ENCODE measurements around the gene MUC15. TPM values are rescaled to one million over a fixed set of nuclear protein-coding genes. Genes with fewer than 3 reads are reported as not detected.

Gene MUC15
- total RNA-seq, 2 donors from 2014 or later, result not detected

DNA sequence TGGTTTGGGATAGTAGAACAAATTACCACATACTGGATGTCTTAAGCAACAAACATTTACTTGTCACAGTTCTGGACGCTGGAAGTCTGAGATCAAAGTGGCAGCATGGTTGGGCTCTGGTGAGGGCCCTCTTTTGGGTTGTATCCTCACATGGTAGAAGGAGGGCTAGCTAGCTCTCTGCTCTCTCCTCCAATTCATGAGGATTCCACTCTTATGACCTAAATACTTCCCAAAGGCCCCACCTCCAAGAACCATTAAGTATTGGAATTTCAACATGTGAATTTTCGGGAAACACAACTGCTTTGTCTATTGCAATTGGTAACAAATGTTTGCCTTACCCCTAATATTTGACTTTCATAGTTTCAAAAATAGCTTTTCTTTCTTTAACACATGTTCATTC is 52.6 kb downstream of the MUC15 start:
- no peaks in the 10 kb centered on the region for H3K4me1 ChIP-seq
- no peak overlapping the region for H3K4me3 ChIP-seq
- no peaks in the 10 kb centered on the region for H3K27me3 ChIP-seq
- TF ChIP-seq, protein P1, sequence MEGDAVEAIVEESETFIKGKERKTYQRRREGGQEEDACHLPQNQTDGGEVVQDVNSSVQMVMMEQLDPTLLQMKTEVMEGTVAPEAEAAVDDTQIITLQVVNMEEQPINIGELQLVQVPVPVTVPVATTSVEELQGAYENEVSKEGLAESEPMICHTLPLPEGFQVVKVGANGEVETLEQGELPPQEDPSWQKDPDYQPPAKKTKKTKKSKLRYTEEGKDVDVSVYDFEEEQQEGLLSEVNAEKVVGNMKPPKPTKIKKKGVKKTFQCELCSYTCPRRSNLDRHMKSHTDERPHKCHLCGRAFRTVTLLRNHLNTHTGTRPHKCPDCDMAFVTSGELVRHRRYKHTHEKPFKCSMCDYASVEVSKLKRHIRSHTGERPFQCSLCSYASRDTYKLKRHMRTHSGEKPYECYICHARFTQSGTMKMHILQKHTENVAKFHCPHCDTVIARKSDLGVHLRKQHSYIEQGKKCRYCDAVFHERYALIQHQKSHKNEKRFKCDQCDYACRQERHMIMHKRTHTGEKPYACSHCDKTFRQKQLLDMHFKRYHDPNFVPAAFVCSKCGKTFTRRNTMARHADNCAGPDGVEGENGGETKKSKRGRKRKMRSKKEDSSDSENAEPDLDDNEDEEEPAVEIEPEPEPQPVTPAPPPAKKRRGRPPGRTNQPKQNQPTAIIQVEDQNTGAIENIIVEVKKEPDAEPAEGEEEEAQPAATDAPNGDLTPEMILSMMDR (IDR thresholded peaks at IDR 0.05), result no peak
- H3K36me3 ChIP-seq, result no peaks in the 10 kb centered on the region
- no peak for DNase-seq (ENCODE audit: low spot score)
- H3K9me3 ChIP-seq, result no peaks in the 10 kb centered on the region
- no peak overlapping the region for H3K27ac ChIP-seq

DNA sequence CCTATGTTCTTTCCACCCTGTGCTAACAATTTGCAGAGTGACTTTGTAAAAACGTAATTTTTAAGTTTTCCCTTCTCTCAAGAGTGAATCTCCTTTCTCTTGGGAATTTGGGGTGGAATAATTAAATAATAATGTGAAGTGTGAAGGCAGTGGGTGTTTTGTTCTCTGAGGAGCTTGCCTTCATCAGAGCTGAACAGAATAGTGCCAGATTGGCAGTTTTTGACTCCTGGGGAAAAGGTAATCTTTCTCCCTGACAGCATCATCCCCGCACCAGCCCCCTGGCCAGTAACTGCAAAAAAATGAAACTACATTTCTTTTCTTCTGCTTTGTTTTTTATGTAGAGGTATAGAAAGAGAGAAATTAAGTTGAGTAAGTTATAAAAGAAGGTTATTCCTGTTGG is 59.9 kb downstream of the MUC15 start:
- TF ChIP-seq, protein P1 (IDR thresholded peaks at IDR 0.05), result no peak
- Histone ChIP-seq H3K9me3 (no peaks in the 10 kb centered on the region), H3K36me3 (no peaks in the 10 kb centered on the region), H3K4me1 (no peaks in the 10 kb centered on the region), H3K4me3 (no peak overlapping the region), H3K27me3 (no peaks in the 10 kb centered on the region), H3K27ac (no peak overlapping the region)
- no peak for DNase-seq (ENCODE audit: low spot score)

DNA sequence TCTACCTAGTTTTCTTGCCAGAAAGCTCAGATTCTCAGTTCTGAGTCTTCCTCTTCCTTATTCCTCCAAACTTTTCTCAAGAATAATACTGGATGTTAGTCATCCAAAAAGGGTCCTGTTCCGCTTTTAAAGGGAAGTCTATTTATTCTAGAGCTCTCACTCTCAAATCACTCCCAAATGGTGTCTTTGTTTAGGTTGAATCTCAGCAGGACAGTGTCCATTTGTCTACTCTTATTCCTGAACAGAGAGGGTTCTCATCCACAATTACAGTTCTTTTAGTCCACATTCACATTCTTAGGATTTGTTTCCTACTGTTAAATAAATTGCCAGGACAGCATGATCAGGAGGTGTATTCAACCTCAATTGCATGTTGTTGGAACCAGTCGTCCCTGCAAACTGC is 61.3 kb downstream of the MUC15 start:
- H3K27me3 ChIP-seq, result no peaks in the 10 kb centered on the region
- H3K36me3 ChIP-seq, result no peaks in the 10 kb centered on the region
- TF ChIP-seq, protein P1 (IDR thresholded peaks at IDR 0.05), result no peak
- no peak overlapping the region for H3K27ac ChIP-seq
- H3K9me3 ChIP-seq, result no peaks in the 10 kb centered on the region
- no peak overlapping the region for H3K4me3 ChIP-seq
- H3K4me1 ChIP-seq, result no peaks in the 10 kb centered on the region
- no peak for DNase-seq (ENCODE audit: low spot score)

DNA sequence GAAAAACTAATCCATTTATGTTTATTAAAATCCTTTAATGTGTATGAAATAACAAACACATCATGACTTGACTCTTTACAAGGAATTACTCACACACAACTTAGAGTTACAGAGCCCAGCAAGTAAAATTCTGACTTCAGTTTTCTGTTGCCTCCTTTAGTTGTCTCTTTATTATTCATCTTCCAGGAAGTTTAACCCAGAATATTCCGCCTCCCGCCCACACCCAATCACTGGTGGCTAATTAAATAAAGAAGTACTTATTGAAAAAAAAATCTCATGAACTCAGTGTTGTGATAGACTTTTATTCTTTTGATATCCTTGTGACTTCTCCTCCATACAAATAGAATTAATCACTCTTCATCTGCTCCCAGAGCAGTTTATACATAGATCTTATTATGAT is 61.9 kb downstream of the MUC15 start:
- H3K27ac ChIP-seq, result no peak overlapping the region
- DNase-seq (ENCODE audit: low spot score), result no peak
- H3K4me3 ChIP-seq, result no peak overlapping the region
- no peaks in the 10 kb centered on the region for H3K27me3 ChIP-seq
- H3K36me3 ChIP-seq, result no peaks in the 10 kb centered on the region
- H3K4me1 ChIP-seq, result no peaks in the 10 kb centered on the region
- no peaks in the 10 kb centered on the region for H3K9me3 ChIP-seq
- TF ChIP-seq, protein P1 (IDR thresholded peaks at IDR 0.05), result no peak

Other genes with a start within 250 kb of the MUC15 start
- under 1 TPM in 1 of 2 donors, not detected in 1; 0.16 TPM for gene ANO3, start 240.1 kb downstream of the MUC15 start, total RNA-seq
- gene SLC5A12, start 149.8 kb upstream of the MUC15 start, total RNA-seq, result 1 to 10 TPM; 1.7 to 4.0 TPM

All from right atrium auricular region (tissue), 2 donors.